Testis (tissue), 2 donors: ENCODE results near the gene GRID1.

Experiments
- POLR2A ChIP-seq: fragments of 450-650 bp; IDR thresholded peaks from one replicate; pipeline ENCODE4 v1.6.1; 2017; ENCODE audit warnings: antibody characterized with exemption, mild to moderate bottlenecking, moderate library complexity
- TF ChIP-seq, protein P1 (sequence below), 3 experiments: fragments of 450-650 bp in 2 of 3; fragments of 200-600 bp in 1 of 3; sonication (generic) in 1 of 3; IDR thresholded peaks; one replicate each; pipeline ENCODE4 v1.5.1; 2016 to 2019; ENCODE audit warnings: antibody characterized with exemption in 3 of 3, mild to moderate bottlenecking in 2 of 3, moderate library complexity in 1 of 3

DNA sequence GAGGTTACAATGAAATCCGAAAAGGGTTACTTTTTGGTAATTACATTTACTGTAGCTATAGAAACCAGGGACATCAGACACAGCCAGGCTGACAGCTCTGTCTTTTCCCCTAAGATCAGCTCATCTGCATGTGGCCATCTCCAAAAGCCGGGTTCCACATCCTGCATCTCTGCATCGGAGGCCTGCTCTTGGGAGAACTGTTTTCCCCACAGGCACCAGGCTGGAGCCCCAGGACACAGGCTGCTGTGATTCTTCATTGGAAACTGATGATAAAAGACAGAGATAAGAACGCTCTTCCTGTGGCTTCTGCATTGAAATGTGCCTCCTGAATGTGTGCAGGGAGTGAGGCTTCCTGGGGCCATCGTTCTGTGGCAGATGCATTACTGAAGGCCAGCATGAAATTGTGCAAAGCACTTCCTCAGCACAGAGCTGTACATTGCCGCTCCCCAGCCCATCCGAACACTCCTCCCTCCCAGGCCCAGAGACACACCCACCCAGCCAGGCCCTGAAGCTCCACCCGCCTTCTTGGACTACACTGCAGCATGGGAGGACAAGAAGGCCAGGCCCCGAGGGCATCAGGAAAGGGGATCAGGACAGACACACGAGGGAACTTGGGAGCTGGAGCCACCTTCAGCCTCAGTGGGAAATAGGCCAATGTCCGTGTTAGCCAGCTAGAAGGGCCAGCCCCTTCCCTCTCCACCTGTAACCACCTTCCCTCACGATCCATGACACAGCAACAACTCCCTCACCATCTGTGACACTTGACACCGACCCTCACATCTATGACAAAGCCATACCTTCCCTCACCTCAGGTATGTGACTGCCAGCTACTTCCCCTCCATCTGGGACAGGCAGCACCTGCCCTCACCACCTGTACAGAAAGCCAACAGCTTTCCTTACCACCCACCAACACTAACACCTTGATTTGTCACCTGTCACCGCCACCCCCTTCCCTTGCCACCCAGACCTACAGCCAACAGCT is 113.2 kb downstream of the GRID1 start:
- TF ChIP-seq, protein P1, sequence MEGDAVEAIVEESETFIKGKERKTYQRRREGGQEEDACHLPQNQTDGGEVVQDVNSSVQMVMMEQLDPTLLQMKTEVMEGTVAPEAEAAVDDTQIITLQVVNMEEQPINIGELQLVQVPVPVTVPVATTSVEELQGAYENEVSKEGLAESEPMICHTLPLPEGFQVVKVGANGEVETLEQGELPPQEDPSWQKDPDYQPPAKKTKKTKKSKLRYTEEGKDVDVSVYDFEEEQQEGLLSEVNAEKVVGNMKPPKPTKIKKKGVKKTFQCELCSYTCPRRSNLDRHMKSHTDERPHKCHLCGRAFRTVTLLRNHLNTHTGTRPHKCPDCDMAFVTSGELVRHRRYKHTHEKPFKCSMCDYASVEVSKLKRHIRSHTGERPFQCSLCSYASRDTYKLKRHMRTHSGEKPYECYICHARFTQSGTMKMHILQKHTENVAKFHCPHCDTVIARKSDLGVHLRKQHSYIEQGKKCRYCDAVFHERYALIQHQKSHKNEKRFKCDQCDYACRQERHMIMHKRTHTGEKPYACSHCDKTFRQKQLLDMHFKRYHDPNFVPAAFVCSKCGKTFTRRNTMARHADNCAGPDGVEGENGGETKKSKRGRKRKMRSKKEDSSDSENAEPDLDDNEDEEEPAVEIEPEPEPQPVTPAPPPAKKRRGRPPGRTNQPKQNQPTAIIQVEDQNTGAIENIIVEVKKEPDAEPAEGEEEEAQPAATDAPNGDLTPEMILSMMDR (IDR thresholded peaks at IDR 0.05), result no peak
- no peak for TF ChIP-seq POLR2A
